ENCODE data around the gene GAS2L1.

The GAS2L1 gene

DNA sequence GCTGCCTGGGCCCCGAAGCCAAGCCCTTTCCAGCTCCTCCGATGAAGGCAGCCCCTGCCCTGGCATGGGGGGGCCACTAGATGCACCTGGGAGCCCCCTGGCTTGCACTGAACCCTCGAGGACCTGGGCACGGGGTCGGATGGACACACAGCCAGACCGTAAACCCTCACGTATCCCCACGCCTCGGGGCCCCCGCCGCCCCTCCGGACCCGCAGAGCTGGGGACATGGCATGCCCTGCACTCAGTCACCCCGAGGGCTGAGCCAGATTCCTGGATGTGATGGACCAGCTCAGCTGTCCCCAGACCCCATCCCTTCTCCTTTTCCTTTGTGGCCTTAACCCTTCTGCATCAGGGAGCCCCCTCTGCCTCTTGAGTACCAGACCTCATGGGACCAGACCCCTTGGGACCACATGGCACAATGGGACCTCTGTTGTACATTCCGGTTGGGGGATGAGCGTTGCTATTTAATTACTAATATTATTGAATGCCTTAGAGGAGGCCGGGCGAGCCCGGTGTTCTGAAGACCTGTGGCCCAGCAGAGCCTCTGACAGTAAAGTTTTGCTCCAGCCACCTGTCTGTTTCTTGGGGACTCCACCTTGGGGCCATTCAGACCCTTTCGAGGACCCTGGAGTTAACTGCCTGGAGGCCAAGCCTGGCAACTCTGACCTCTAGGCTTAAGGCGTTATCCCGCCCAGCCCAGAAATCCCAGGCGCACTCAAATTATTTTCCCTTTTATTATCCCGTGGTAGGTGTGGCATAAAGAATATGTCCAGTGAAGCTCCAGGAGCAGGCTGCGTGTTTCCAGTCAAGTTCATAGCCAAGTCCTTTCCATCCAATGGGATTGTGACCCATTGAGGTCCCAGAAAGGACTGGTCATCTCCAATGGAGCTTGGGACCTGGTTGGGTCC lies 6.0 kb downstream of the GAS2L1 start:
- no peak for DNase-seq
- H3K27ac ChIP-seq, result no peak overlapping the region
- H3K27me3 ChIP-seq (replicated peaks), result peaks cover 30% of the 10 kb centered on the region
- TF ChIP-seq, protein P1, sequence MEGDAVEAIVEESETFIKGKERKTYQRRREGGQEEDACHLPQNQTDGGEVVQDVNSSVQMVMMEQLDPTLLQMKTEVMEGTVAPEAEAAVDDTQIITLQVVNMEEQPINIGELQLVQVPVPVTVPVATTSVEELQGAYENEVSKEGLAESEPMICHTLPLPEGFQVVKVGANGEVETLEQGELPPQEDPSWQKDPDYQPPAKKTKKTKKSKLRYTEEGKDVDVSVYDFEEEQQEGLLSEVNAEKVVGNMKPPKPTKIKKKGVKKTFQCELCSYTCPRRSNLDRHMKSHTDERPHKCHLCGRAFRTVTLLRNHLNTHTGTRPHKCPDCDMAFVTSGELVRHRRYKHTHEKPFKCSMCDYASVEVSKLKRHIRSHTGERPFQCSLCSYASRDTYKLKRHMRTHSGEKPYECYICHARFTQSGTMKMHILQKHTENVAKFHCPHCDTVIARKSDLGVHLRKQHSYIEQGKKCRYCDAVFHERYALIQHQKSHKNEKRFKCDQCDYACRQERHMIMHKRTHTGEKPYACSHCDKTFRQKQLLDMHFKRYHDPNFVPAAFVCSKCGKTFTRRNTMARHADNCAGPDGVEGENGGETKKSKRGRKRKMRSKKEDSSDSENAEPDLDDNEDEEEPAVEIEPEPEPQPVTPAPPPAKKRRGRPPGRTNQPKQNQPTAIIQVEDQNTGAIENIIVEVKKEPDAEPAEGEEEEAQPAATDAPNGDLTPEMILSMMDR (IDR thresholded peaks at IDR 0.05; ENCODE audit: low read depth, low read length, missing control alignments), result no peak
- in situ Hi-C loops (cut with HindIII; ENCODE audit: low pct_ligation_motif_present, low sequenced_read_pairs), result no loop called here
- peaks cover 5% of the 10 kb centered on the region for H3K36me3 ChIP-seq (replicated peaks)
- no peak overlapping the region for H3K4me3 ChIP-seq (ENCODE audit: low read depth, low read length)

GRCh38 chr22:29313126-29313575 lies 6.7 kb downstream of the GAS2L1 start:
- Histone ChIP-seq H3K27me3 (replicated peaks) (peaks cover 30% of the 10 kb centered on the region), H3K27ac (no peak overlapping the region)
- in situ Hi-C loops (cut with HindIII; ENCODE audit: low pct_ligation_motif_present, low sequenced_read_pairs), result no loop called here

GRCh38 chr22:29313576-29314466 lies 7.4 kb downstream of the GAS2L1 start:
- TF ChIP-seq, protein P1 (IDR thresholded peaks at IDR 0.05; ENCODE audit: low read depth, low read length, missing control alignments), result no peak
- Histone ChIP-seq H3K27ac (no peak overlapping the region), H3K36me3 (replicated peaks) (peaks cover 5% of the 10 kb centered on the region), H3K4me3 (ENCODE audit: low read depth, low read length) (no peak overlapping the region), H3K27me3 (replicated peaks) (peaks cover 30% of the 10 kb centered on the region)
- in situ Hi-C loops (cut with HindIII; ENCODE audit: low pct_ligation_motif_present, low sequenced_read_pairs), result no loop called here
- no peak for DNase-seq

More at GRCh38 chr22:29313126-29313575, 6.7 kb downstream of the GAS2L1 start:
- TF ChIP-seq, protein P1 (IDR thresholded peaks at IDR 0.05; ENCODE audit: low read depth, low read length, missing control alignments), result peak; percentile 69
- Histone ChIP-seq H3K4me3 (ENCODE audit: low read depth, low read length) (no peak overlapping the region), H3K36me3 (replicated peaks) (peaks cover 5% of the 10 kb centered on the region)
- DNase-seq, result no peak

GRCh38 chr22:29314537-29315285 lies 8.3 kb downstream of the GAS2L1 start:
- DNase-seq, result no peak
- TF ChIP-seq, protein P1 (IDR thresholded peaks at IDR 0.05; ENCODE audit: low read depth, low read length, missing control alignments), result no peak
- peaks cover 3% of the 10 kb centered on the region for H3K36me3 ChIP-seq (replicated peaks)
- no peak overlapping the region for H3K4me3 ChIP-seq (ENCODE audit: low read depth, low read length)
- in situ Hi-C loops (cut with HindIII; ENCODE audit: low pct_ligation_motif_present, low sequenced_read_pairs), result no loop called here
- peaks cover 30% of the 10 kb centered on the region for H3K27me3 ChIP-seq (replicated peaks)
- no peak overlapping the region for H3K27ac ChIP-seq

Data from brain microvascular endothelial cell (primary cell).